ENCODE data around the gene CRHR2.
"Not testable (repeated sequence)": the region's sequence is repeated elsewhere in the genome, so short reads cannot be mapped to it uniquely, and the experiment has no call there.

Gene CRHR2

DNA sequence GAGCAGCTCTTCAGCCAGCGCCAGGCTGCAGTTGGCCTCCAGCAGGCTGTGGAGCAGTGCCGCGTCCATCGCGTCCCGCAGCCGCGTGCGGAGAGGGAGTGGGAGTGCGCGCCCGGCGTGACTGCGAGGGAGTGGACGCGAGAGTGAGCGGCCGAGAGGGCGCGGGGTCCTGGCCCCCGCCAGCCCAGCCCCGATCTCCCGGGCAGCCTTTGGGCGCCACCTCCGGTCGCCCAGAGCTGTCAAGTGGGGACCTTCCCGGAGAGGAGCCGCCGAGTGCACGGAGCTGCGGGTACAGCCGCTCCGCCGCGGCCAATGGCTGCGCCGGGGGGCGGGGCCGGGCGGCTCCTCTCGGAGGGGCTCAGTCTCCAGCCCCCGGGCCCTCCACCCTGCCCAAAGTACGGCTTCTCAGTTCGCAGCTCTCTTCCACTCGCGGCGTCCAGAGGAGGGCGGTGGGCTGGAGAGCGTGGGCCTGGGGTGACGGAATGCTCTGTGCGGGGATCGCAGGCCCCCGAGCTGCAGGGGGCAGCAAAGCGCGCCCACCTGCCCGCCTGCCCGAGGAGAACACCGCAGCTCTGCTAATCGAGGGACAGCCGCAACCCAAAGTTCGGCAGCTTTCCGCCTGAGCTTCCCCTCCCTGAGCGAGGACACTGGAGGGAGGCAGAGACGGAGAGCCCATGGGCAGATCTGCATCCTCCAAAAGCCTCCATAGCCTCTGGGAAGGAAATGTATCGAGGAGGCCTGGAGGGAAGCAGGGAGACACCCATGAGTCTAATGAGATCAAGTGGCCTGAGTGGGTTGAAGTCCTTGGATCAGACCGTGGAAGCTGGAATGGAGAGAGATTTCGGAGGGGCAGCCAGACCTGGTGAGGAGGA lies at the start of gene CRHR2:
Gene CRHR2, minus strand, starts transcription at position 245 of the 872 bp plus-strand sequence. Its CDS starts 176 bp downstream, at position 69.
- DNase-seq = no peak

DNA sequence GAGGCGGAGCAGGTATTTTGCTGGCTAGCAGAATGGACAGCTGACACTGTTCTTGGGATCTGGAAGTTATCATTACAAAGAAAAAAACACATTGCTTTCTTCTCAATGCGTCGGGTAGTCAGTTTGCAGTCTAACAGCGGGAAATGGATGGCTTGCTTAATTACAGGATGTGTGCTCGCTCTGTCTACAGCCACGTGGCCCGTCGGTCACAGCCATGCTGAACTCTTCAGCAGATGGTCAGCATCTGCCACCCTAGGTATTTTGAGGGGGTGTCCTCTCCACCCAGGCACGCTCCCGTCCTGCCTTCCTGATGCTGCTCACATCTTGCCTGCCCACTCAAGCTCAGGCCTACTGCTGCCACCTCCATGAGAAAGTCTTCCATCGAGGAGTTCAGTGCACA lies 49.3 kb upstream of the CRHR2 start:
- DNase-seq = no peak

DNA sequence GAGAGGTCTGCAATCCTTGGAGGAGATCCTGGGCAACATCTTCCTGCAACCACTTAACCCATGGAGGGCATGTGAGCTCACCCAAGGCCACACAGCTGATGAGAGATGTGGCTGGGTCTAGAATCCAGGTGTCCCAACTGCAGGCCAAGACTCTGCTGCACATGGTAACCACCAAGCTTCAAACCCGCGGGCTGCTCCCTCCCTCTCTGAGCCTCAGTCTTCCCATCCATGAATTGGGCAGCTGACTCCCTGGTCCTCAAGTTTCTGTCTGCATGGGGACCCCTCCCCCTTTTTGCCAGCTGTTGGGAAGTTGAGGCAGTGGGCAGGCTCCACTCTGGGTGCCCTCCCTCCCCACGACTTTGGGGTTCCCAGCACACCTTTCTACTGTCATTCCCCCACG lies 48.7 kb upstream of the CRHR2 start:
- DNase-seq = no peak

DNA sequence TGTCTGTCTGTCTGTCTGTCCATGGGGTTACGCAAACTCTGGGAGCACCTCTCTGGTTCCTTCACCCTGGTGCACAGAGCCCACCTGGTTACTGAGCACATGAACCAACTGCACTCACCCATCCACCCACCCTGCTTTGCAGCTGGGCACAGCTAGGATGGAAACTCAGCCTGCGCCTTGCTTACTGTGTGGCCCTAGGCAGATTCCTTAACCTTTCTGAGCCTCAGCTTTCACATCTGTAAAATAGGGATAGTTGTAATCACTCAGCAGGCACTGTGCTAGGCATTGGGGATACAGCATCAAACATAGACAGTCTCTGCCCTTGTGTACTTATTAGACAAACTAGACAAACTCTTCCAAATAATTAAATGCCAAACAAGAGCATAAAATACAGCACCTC lies 47.8 kb upstream of the CRHR2 start:
- DNase-seq = no peak

DNA sequence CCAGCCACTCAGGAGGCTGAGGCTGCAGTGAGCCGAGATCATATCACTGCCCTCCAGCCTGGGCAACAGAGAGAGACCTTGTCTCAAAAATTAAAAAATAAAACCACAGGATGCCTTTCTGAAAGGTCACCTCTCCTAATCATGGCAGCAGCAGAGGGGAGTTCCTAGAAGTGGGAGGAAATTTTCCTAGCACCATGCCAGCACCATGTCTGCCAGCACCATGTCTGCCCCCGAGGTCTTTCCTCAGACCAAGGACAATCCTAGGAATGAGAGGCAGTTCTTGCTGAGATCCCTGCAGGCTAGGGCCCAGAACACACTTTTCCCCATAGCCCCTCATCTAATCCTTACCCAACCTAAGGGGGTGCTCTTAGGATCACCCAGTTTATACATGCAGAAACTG lies 47.4 kb upstream of the CRHR2 start:
- DNase-seq = no peak

DNA sequence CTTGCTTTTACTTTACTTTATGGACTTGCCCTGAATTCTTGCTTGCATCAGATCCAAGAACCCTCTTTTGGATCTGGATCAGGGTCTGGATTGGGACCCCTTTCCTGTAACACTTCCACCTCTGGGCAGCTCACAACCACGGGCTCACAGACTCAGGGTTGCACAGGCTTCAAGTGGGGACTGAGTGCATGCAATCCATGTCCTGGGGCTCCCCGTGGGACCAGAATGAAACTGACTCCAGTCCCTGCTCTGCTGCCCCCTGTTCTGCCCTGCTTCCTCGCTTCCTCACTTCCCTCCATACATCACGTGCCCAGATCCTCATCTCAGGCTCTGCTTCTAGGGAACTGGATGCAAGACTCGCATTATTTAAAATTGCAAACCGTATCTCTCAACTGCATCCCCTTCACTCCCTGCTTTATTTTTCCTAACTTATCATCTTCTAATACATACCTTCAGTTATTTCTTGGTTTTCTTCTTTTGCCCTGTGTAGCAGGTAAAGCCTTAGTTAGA lies 46.4 kb upstream of the CRHR2 start:
- no peak for DNase-seq

DNA sequence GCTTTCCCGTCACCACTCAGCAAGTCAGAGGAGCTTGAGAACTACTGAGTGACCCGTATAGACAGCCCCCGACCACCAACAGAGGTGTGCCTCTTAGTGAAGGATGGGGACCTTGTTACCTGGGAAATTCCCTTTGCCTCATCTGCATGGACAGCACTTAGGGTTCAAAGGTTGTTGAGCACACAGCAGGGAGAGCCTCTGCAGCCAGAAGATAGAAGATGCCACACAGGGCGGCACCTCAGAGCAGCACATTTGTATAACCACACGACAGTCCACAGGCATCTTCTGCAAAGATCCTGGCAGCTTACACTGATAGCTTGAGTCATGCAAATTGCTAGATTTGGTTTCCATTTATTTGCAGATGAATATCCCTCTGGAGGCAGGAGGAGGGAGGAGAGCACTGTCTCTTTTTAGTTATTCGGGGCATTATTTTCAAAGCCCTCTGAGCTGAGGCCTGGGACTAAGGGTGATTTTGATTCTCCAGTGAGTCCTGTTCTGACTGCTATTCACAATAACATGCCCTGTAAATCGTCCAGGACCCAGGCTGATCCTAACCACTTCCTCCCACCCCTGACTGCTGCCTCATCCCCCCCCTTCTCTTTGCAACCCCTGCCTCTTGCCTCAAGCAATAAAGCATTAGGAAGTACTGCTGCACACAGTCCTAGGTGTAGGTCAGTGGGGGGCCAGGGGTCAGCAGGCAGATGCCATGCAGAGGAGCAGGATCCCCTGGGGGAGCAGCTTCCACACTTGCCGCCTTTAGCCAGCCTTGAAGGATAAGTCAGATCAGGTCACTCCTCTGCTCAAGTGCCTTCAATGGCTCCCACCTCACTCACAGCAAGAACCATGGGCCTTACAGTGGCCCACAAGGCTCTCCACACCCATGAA lies 45.0 kb upstream of the CRHR2 start:
- no peak for DNase-seq

DNA sequence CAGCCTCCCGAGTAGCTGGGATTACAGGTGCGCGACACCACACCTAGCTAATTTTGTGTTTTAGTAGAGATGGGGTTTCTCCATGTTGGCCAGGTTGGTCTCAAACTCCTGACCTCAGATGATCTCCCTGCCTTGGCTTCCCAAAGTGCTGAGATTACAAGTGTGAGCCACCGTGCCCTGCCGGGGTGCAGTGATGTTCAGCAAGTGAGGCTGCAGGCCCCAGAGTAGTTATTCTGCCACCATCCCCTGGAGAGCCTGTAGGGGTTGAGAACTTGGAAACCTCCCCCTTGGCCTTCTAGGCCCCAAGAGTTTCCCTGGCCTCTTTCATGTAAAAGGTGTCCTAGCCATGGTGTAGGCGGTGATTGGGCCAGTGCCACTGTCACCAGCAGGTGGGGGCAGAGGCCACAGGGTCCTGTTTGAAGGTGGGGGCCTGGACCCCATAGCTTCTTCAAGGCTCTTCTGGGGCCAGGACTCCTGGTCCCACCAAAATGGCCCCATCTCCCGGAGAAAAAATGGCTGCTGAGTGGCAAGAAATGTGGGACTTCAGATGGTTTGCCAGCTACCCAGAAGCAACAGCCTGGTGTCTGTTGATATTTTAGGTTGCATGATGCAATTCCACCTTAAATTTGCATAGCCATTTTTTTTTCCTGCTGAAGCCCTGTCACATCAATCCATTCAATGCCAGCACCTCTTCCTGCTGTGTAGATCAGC lies 44.2 kb upstream of the CRHR2 start:
- no peak for DNase-seq

DNA sequence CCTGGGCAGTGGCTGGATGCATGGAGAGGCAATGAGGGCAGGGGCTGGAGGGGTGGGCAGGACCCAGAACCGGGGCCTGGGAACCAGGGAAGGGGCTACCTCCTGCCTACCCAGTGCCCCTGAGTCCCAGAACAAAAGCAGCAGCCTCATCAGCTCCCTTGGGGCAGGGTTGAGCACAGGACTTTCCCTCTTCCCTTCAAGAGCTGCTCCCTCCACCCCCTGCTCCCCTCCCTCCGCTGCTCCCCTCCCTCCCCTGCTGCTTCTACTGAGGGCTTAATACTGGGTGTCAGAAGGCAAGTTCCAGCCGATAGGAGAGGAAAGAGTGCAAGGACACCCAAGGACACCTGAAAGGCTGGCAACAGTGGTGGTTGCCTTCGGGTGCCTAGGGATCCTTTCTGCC lies 41.5 kb upstream of the CRHR2 start:
- no peak for DNase-seq

DNA sequence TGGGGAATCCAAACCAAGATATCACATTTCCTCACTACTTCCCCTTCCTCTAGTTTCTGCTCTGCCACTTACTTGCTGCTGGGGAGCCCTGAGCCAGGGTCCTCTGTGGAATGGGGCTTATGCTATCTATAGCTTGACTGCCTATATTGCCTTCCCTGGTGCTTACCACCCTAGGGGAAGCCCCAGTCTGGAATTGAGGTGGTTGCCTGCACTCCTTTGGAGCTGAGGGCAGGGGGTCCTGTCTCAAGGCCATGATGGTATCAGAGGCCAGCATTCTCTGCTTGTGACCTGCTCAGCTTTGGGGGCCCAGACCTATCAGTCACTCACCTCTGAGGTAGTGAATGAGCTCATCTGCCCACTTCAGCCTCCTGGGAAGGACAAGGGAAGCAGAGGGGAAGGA lies 40.4 kb upstream of the CRHR2 start:
- DNase-seq = no peak

DNA sequence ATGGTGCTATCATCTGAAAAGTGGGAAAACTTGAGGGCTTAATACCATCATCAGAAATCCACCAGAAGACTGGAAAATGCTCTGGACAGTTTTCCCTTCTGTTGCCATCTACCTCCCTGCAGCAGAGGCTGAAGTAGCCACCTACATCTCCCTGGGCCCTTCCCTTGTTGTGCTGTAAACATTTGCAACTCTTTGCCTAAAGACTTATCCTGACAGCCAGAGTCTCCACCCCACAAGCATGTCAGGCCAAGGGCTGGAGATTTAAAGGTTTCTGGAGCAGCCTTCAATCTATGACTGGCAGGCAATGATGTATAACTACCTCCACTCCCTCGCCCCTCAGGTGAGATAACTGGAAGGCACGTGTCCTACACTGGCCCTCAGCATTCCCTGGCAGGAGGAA lies 39.9 kb upstream of the CRHR2 start:
- no peak for DNase-seq

DNA sequence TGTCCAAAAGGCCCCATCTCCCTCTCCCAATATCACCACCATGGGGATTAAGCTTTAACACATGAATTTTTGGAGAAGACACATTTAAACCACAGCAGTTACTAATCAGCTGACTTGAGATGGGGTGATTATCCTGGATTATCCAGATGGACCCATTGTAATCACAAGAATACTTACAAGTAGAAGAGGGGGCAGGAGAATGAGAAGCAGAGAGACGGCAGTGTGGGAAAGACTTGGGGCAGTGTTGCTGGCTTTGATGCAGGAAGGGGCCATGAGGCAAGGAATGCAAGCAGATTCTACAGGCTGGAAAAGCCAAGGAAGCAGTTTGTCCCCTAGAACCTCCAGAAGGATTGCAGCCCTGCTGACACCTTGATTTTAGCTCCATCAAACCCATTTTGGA lies 39.0 kb upstream of the CRHR2 start:
- DNase-seq = no peak

DNA sequence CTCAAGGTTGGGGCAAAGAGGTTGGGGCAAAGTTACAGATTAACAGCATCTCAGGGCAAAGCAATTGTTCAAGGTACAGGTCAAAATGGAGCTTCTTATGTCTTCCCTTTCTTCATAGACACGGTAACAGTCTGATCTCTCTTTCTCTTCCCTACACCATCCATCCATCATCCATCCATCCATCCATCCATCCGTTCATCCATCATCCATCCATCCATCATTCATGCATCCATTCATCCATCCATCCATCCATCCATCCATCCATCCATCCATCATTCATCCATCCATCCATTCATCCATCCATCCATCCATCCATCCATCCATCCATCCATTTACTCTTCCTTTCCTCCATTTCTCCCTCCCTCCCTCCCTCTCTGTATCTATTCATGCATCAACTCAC lies 37.2 kb upstream of the CRHR2 start:
- not testable (repeated sequence) for DNase-seq

DNA sequence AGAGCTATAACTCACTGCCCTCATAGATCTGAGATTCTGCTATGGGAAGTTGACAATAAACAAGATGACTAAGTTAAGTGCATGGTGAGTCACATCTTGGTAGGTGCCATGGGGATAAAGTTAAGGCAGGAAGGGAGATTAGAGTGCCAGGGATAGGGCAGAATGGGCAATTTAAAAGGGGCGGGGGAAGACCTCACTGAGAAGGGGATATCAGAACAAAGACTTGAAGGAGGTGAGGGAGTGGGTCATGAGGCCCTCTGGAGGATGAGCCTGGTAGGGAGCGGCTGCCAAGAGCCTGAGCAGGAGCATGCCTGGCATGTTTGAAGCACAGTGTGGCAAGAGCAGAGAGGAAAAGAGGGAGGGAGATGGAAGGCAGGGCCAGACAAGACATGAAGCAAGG lies 34.9 kb upstream of the CRHR2 start:
- no peak for DNase-seq

DNA sequence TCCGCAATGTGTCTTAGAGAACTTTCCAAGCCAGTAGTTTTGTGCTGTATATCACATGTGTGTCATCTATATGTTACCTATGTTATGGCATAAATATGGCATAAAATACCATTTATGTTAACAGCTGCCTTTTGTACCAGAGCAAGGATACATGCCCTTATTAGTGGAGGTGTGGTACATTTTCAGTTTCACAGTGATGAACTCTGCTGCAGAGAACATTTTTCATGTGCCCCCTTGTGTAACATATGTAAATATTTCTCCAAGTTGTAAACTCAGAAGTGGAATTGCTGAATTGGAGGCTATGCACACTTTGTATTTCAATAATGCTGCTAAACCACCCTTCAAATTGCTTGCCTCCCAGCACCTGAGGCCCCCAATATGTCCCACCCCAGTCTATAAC lies 31.9 kb upstream of the CRHR2 start:
- no peak for DNase-seq

DNA sequence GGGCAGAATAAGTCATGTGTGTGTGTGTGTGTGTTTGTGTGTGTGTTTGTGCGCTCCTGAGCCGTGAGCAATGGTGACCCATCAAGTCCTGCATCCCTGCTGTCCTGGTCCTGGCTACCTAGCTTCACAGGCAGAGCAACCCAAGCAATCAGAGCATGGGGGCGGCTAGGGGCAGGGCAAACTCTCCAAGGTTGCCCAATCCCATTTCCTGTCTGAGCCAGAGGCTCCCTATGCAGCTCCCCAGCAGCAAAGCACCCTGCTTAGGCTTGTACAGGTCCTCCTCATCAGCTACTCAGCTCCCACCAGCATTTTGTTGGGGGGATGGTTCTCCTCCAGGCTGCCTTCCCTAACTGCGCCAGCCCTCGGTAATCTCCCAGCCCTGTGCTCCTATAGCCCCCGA lies 31.1 kb upstream of the CRHR2 start:
- DNase-seq = no peak

DNA sequence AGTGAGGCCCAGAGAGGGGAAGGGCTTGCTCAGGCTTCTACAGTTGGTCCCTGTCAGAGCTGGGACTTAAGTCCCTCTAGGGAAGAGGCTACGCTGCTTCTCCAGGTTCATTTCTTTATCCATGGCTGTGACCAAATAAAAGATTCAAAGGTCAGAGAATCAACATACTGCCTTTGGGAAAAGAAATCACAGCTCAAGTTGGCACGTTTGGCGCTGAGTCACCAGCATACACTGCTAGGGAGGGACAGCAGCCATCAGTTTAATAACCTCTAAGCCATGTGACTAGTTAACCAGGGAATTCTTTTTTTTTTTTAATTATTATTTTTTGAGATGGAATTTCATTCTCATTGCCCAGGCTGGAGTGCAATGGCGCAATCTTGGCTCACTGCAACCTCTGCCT lies 28.4 kb upstream of the CRHR2 start:
- no peak for DNase-seq

DNA sequence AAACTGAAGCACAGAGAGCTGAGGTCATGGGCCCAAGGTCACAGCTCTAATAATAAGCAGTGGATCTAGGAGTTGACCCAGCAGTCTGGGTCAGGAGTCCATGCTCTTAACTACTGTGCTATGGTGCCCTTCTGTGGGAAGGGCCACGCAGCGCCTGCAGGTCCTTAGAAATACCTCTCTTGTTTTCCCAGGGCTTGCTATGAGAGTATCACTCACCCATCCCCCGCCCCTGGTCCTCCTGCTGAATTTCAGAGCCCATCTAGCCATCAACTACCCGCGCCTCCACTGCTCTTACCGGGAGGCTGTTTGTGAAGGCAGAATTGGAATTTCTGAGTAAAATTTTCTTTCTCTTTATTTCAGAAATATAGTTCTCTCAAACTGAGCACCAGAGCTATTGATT lies 27.3 kb upstream of the CRHR2 start:
- no peak for DNase-seq

DNA sequence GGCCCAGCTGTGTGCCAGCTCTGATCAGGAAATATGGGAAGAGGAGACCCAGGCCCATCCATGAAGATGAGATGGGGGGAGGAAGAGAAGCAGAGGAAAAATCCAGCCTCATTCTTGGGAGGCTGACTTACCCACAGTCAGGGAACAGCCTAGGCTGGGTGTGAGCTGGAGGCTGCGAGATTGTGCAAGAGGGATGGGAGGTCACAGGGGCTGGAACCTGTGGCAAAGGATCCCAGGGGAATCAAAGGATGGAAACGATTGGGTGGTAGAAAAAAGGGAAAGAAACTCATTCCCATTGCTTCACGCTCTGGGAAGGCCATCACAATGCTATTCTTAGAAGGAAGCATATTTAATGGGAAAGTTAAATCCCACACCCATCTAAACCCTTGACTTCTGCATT lies 26.7 kb upstream of the CRHR2 start:
- no peak for DNase-seq

DNA sequence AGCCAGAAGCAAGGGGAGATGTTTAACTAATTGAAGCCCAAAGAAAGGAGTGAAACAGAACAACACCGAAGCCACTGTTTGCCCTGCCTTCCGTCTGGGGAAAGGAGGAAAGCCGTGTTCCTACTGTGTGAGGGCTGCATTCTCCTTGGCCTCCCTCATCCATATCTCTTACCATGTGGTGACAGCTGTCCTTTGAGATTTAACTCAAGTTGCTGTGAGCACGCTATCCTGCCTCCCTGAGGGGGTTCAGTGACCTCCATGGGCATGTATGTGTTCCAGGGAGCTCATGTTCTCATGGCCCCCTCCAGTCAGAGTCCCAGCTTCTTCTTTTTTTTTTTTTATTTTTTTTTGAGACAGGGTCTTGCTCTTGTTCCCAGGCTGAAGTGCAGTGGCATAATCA lies 26.2 kb upstream of the CRHR2 start:
- DNase-seq = no peak

DNA sequence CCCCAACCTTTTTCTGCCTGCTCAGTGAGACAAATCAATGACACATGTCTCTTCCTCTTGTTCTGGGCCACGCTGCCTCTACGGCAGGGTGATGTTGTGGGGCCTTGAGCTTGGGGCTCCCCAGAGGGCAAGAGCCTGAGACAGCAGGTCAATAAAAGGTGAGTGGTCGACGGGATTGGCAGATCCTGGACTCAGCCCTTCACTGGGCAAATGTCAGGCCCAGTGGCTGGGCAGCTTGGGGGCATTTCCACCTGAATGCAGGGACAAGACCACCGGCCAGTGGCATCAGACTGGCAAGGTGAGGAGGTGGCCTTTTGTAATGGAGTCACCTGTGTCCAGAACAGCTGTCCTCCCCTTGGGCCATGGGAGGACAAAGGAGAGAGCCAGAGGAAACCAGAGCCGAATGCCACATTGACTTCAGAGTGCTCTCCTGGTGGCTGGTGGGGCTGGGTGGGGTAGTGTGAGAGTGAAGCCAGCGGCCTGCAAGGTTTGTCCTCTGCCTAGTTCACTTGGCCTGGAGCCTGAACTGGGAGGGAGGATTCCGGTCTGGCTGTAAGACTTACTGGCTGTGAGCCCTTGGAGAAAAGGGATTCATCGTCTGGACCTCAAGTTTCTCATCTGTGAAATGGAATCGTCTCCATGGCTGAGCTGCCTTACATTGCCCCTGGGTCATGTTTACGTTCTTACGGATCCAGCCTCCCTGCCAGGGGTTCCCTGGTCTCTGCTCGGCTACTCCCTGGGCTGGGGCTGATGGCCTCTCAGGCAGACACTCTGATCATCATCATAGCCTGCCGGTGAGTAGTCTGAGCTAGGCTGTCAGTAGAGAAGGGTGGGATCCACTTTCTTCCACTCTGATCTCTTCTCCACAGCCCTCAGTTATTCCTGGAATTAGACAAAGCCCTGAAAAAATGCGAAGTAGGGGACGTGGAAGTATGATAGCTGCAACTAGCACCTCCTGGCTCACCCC lies 25.4 kb upstream of the CRHR2 start:
- no peak for DNase-seq

DNA sequence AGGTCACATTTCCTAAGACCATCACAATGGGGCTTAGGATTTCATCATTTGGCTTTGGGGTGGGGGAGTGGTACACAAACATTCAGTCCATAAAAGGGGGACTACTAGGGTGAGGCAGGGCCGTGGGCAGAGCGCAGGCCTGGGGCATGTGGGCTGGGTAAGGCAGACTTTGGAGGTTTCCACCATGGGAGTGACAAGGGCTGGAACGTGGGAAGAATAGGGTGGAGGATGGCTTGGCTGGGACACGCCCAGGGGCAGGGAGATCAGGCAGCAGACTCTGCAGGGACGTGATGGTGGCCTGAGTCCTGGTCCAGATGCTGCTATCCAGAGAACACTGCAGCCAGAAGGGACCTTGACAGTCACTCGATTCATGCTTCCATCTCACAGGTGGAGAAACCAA lies 24.7 kb upstream of the CRHR2 start:
- DNase-seq = no peak
